ENCODE measurements around the gene SHTN1. TPM values are rescaled to one million over a fixed set of nuclear protein-coding genes. Genes with fewer than 3 reads are reported as not detected.

The SHTN1 gene
- total RNA-seq, 1 donor from 2014 or later = 18.2 TPM

- DNase-seq (ENCODE audit: extremely low spot score, unreplicated experiment) = no peak
- Mint-ChIP-seq H3K4me1 (ENCODE audit: unreplicated experiment) (peaks cover 18% of the 10 kb centered on the region), H3K36me3 (no peaks in the 10 kb centered on the region), H3K4me3 (no peak overlapping the region), H3K27ac (no peak overlapping the region), H3K9me3 (no peaks in the 10 kb centered on the region), H3K27me3 (no peaks in the 10 kb centered on the region)
- TF ChIP-seq CTCF (conservative IDR thresholded peaks at IDR 0.05) = no peak
Measured at GRCh38 chr10:116974456-116975005, 30.5 kb downstream of the SHTN1 start.

- Mint-ChIP-seq H3K9me3 (no peaks in the 10 kb centered on the region), H3K27ac (no peak overlapping the region), H3K4me3 (no peak overlapping the region), H3K36me3 (no peaks in the 10 kb centered on the region), H3K27me3 (no peaks in the 10 kb centered on the region), H3K4me1 (ENCODE audit: unreplicated experiment) (peaks cover 18% of the 10 kb centered on the region)
- no peak for TF ChIP-seq CTCF (conservative IDR thresholded peaks at IDR 0.05)
- DNase-seq (ENCODE audit: extremely low spot score, unreplicated experiment) = no peak
Measured at GRCh38 chr10:116973946-116974455, 31.0 kb downstream of the SHTN1 start.

- Mint-ChIP-seq H3K36me3 (no peaks in the 10 kb centered on the region), H3K9me3 (no peaks in the 10 kb centered on the region), H3K4me3 (no peak overlapping the region), H3K4me1 (ENCODE audit: unreplicated experiment) (peaks cover 18% of the 10 kb centered on the region), H3K27me3 (no peaks in the 10 kb centered on the region), H3K27ac (no peak overlapping the region)
- DNase-seq (ENCODE audit: extremely low spot score, unreplicated experiment) = no peak
- no peak for TF ChIP-seq CTCF (conservative IDR thresholded peaks at IDR 0.05)
Measured at GRCh38 chr10:116973371-116973905, 31.5 kb downstream of the SHTN1 start.

- Mint-ChIP-seq H3K27ac (no peak overlapping the region), H3K4me1 (ENCODE audit: unreplicated experiment) (peaks cover 16% of the 10 kb centered on the region), H3K9me3 (no peaks in the 10 kb centered on the region), H3K4me3 (no peak overlapping the region), H3K27me3 (no peaks in the 10 kb centered on the region), H3K36me3 (no peaks in the 10 kb centered on the region)
- no peak for TF ChIP-seq CTCF (conservative IDR thresholded peaks at IDR 0.05)
- no peak for DNase-seq (ENCODE audit: extremely low spot score, unreplicated experiment)
Measured at GRCh38 chr10:116972131-116972530, 32.9 kb downstream of the SHTN1 start.

- TF ChIP-seq CTCF (conservative IDR thresholded peaks at IDR 0.05) = no peak
- DNase-seq (ENCODE audit: extremely low spot score, unreplicated experiment) = no peak
- Mint-ChIP-seq H3K36me3 (no peaks in the 10 kb centered on the region), H3K4me3 (no peak overlapping the region), H3K9me3 (no peaks in the 10 kb centered on the region), H3K27ac (no peak overlapping the region), H3K27me3 (no peaks in the 10 kb centered on the region), H3K4me1 (ENCODE audit: unreplicated experiment) (peaks cover 6% of the 10 kb centered on the region)
Measured at GRCh38 chr10:116970050-116970449, 34.9 kb downstream of the SHTN1 start.
